Body of pancreas (tissue), 4 donors: ENCODE data around the gene SEPTIN5. TPM values are rescaled to one million over a fixed set of nuclear protein-coding genes. Genes with fewer than 3 reads are reported as not detected.

Experiments
- ATAC-seq: fragments of 150-250 bp; one replicate; pipeline ENCODE4 v1.9.1; 2016
- DNase-seq, 4 donors: peaks; one replicate each; pipeline ENCODE4 v3.0.0-alpha.2; 2019
- H3K27ac ChIP-seq, 4 donors: fragments of 200-600 bp; sonication (generic); 1 replicate in 3 of 4; 2 replicates in 1 of 4; pipeline versions ENCODE4 v1.5.1 to v1.6.1; 2016 to 2019; ENCODE audit warnings: mild to moderate bottlenecking in 1 of 4, mixed read lengths in 1 of 4, moderate library complexity in 1 of 4
- H3K27me3 ChIP-seq, 2 donors: fragments of 200-600 bp; sonication (generic); one replicate each; pipeline ENCODE4 v1.6.0; 2016; ENCODE audit warnings: mild to moderate bottlenecking in 1 of 2
- H3K36me3 ChIP-seq, 2 donors: fragments of 200-600 bp; sonication (generic); replicated peaks in 1 of 2; 2 replicates each; pipeline ENCODE4 v1.5.1; 2016; ENCODE audit warnings: low read depth in 2 of 2; ENCODE audit not compliant: insufficient read depth in 1 of 2
- H3K4me1 ChIP-seq: fragments of 200-600 bp; sonication (generic); one replicate; pipeline ENCODE4 v1.6.0; 2016
- H3K4me3 ChIP-seq, 2 donors: fragments of 200-600 bp; sonication (generic); 1 replicate in 1 of 2; 2 replicates in 1 of 2; pipeline ENCODE4 v1.5.1; 2016 to 2019
- H3K9me3 ChIP-seq, 3 donors: fragments of 200-600 bp; sonication (generic); 1 replicate in 2 of 3; 2 replicates in 1 of 3; pipeline ENCODE4 v1.5.1; 2016
- CTCF ChIP-seq, 7 experiments: fragments of 450-650 bp in 4 of 7; fragments of 200-600 bp in 3 of 7; sonication (generic) in 3 of 7; IDR thresholded peaks; one replicate each; pipeline ENCODE4 v1.5.1; 2016 to 2019; ENCODE audit warnings: antibody characterized with exemption in 7 of 7
- POLR2A ChIP-seq, 3 donors: fragments of 450-650 bp; IDR thresholded peaks; one replicate each; pipeline ENCODE4 v1.6.1; 2016; ENCODE audit warnings: antibody characterized with exemption in 3 of 3, mild to moderate bottlenecking in 2 of 3
- WGBS, 2 donors: methylation state at CpG; one replicate each; pipeline ENCODE4 v1.1.5; 2017; 5-methylcytosine and 5-hydroxymethylcytosine counted together
- intact Hi-C: fragments of 100-400 bp; cut with DNase I; formaldehyde crosslinking; loops from one replicate; pipeline ENCODE4 v1.15.1; 2023
- total RNA-seq, 2 donors: library from RNA; depleted of rRNA; stranded (reverse); fragments of >200 nt; gene quantifications; one replicate each; pipeline ENCODE4 v1.1.0, GENCODE V29; 2016

Gene SEPTIN5
- total RNA-seq, 2 donors from 2014 or later, result 15.0 to 15.2 TPM

GRCh38 chr22:19766240-19766510 is 51.9 kb downstream of the SEPTIN5 start:
- intact Hi-C loops, result no loop called here
- Histone ChIP-seq H3K4me3 (no peak overlapping the region), H3K36me3 (no peaks in the 10 kb centered on the region), H3K9me3 (no peaks in the 10 kb centered on the region), H3K27me3 (peaks cover 0 to 53% of the 10 kb centered on the region in 2 donors), H3K4me1 (peaks cover 18% of the 10 kb centered on the region), H3K27ac (no peak overlapping the region)
- DNase-seq (no peak), ATAC-seq (no peak)
- 2% methylated on average over 35 of the region's 36 CpGs; no CpG with 5 or more reads in 1 of the 2 donors for WGBS, 2 donors
- TF ChIP-seq CTCF (IDR thresholded peaks at IDR 0.05) (no peak), POLR2A (IDR thresholded peaks at IDR 0.05) (no peak)

- peak in 4 of 7 experiments; percentile 3 to 30 (median 21) for TF ChIP-seq CTCF (IDR thresholded peaks at IDR 0.05)
- no peak for TF ChIP-seq POLR2A (IDR thresholded peaks at IDR 0.05)
- peaks cover 16% of the 10 kb centered on the region for H3K4me1 ChIP-seq
- ATAC-seq (peak; percentile 52), DNase-seq (peak; percentile 46 to 67 (median 54))
- no peak overlapping the region for H3K27ac ChIP-seq
- 1 to 10% methylated on average over 2 to 98 of the region's 103 CpGs for WGBS, 2 donors
- H3K27me3 ChIP-seq, result peaks cover 0 to 49% of the 10 kb centered on the region in 2 donors
- no peak overlapping the region for H3K4me3 ChIP-seq
- intact Hi-C loops, result no loop called here
- no peaks in the 10 kb centered on the region for H3K36me3 ChIP-seq
- no peaks in the 10 kb centered on the region for H3K9me3 ChIP-seq
These were observed 52.5 kb downstream of the SEPTIN5 start for GRCh38 chr22:19766511-19767426.

- TF ChIP-seq POLR2A (IDR thresholded peaks at IDR 0.05) (no peak), CTCF (IDR thresholded peaks at IDR 0.05) (no peak)
- H3K9me3 ChIP-seq, result no peaks in the 10 kb centered on the region
- 10 to 15% methylated on average over 25 to 35 of the region's 35 CpGs for WGBS, 2 donors
- H3K36me3 ChIP-seq, result no peaks in the 10 kb centered on the region
- ATAC-seq (no peak), DNase-seq (no peak)
- no peak overlapping the region for H3K27ac ChIP-seq
- H3K4me1 ChIP-seq, result peaks cover 16% of the 10 kb centered on the region
- H3K27me3 ChIP-seq, result peaks cover 0 to 48% of the 10 kb centered on the region in 2 donors
- intact Hi-C loops, result no loop called here
- H3K4me3 ChIP-seq, result no peak overlapping the region
These were observed 53.4 kb downstream of the SEPTIN5 start for GRCh38 chr22:19767427-19768341.

GRCh38 chr22:19769393-19769715 is 55.1 kb downstream of the SEPTIN5 start:
- Histone ChIP-seq H3K27ac (no peak overlapping the region), H3K36me3 (no peaks in the 10 kb centered on the region), H3K4me3 (no peak overlapping the region), H3K9me3 (no peaks in the 10 kb centered on the region), H3K4me1 (peaks cover 16% of the 10 kb centered on the region), H3K27me3 (peaks cover 0 to 48% of the 10 kb centered on the region in 2 donors)
- WGBS, 2 donors, result 87 to 93% methylated on average over 7 to 8 of the region's 12 CpGs
- DNase-seq, result no peak
- TF ChIP-seq POLR2A (IDR thresholded peaks at IDR 0.05) (no peak), CTCF (IDR thresholded peaks at IDR 0.05) (no peak)
- intact Hi-C loops, result no loop called here
- ATAC-seq, result no peak
